Hematopoietic multipotent progenitor cell treated with erythropoietin and hydrocortisone succinate and interleukin-3 and kit ligand, for 4 days (in vitro differentiated cells): Measurements from ENCODE around the gene TCEAL5.
"Not testable (repeated sequence)": the region's sequence is repeated elsewhere in the genome, so short reads cannot be mapped to it uniquely, and the experiment has no call there.

Experiments
- DNase-seq: peaks from one replicate; pipeline ENCODE4 v3.0.0-alpha.2; 2015

The TCEAL5 gene

DNA sequence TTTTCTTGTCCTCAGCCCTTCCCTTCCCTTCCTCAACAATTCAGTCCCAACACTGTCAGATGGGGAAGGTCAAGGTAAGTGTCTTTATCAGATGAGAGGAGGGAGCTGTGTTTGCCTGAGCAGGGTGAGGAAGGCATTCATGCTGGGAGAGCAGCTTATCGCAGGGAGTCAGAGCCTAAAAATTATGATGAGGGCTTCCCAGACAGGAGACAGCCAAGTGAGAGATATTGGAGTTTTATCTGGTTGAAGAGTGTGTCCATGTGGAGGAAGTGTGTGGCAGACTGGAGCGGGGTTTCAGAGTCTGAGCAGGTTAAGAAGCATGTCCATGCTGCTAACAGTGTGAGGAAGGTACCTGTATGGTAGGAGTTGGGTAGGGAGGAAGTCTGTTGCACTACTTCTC lies 43.3 kb downstream of the TCEAL5 start:
- DNase-seq: no peak

DNA sequence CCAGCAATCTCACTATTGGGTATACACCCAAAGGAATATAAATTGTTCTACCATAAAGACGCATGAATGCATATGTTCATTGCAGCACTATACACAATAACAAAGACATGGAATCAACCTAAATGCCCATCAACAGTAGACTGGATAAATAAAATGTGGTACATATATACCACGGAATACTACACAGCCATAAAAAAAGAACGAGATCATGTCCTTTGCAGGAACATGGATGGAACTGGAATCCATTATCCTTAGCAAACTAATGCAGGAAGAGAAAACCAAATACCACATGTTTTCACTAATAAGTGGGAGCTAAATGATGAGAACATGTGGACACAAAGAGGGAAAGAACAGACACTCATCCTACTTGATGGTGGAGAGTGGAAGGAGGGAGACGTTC lies 50.6 kb downstream of the TCEAL5 start:
- not testable (repeated sequence) for DNase-seq
